Measurements from ENCODE around the gene PANK4. TPM values are rescaled to one million over a fixed set of nuclear protein-coding genes. Genes with fewer than 3 reads are reported as not detected.

PANK4 gene
- total and polyA plus RNA-seq, 3 donors from 2014 or later, result 23.2 to 84.7 (median 65.9) TPM

DNA sequence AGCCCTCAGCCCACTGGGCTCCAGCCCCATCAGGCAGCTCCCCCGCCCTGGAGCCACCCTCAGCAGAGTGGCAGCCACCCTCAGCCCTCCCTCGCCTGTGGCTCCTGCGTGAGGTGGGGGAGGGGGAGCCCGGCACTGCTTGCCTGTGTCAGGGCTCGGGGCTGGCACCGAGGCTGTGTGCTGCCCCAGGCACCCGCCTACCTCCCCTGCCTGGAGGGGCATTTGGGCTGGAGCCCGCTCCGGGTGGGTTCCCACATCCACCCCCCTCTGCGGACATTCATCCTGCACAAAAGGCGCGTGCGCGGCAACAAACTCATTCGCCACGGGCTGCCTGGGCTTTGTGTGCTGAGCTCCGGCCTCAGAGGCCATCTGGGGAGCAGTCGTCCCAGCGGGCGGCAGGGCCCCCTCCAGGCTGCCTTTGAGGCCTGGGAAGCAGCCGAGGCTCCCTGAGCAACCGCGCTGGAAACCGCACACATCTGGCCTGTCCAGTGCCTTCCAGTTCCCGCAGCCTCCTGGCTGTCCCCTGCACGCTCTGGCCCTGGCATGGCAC lies 17.2 kb upstream of the PANK4 start:
- 35 to 57% methylated on average over 4 to 21 of the region's 26 CpGs for WGBS, 2 donors
- no peak for DNase-seq

DNA sequence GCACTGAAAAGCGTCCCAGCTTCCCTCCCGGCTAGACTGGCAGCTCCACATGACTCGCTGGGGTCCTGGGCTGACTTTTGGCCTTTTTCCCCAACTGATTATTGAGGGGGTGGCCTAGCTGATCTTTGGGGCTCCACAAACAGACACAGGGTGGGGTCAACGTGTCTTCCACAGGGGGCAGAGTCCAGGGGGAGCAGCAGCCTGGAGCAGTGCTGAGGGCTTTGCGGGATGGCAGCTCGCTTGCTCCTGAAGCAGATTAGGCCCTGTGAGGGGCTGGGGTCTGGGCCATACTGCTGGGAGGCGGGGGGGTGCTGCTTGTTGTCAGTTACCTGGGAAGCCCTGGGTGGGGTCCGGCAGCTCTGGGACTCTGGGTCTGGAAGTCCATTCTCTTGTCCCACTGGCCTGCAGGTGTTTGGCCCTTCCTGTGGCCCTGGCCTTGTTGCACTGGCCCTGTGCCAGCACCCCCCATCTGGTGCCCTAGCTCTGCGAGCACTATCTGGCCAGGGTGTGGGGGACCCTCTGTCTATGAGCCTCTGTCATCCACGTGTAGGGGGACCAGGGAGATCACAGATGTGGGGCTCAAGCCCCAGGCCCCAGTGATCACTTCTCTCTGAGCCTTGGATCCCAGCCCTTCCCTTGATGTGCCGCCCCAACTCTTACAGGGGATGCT lies 16.0 kb upstream of the PANK4 start:
- TF ChIP-seq, protein P1, sequence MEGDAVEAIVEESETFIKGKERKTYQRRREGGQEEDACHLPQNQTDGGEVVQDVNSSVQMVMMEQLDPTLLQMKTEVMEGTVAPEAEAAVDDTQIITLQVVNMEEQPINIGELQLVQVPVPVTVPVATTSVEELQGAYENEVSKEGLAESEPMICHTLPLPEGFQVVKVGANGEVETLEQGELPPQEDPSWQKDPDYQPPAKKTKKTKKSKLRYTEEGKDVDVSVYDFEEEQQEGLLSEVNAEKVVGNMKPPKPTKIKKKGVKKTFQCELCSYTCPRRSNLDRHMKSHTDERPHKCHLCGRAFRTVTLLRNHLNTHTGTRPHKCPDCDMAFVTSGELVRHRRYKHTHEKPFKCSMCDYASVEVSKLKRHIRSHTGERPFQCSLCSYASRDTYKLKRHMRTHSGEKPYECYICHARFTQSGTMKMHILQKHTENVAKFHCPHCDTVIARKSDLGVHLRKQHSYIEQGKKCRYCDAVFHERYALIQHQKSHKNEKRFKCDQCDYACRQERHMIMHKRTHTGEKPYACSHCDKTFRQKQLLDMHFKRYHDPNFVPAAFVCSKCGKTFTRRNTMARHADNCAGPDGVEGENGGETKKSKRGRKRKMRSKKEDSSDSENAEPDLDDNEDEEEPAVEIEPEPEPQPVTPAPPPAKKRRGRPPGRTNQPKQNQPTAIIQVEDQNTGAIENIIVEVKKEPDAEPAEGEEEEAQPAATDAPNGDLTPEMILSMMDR (IDR thresholded peaks at IDR 0.05), result no peak
- no peak for TF ChIP-seq POLR2A (IDR thresholded peaks at IDR 0.05)
- Histone ChIP-seq H3K4me3 (no peak overlapping the region), H3K36me3 (ENCODE audit: low read depth, missing control alignments) (no peaks in the 10 kb centered on the region), H3K27me3 (no peaks in the 10 kb centered on the region), H3K4me1 (peaks cover 42% of the 10 kb centered on the region), H3K27ac (no peak overlapping the region), H3K9me3 (no peaks in the 10 kb centered on the region)
- 81 to 92% methylated on average over 6 to 11 of the region's 11 CpGs for WGBS, 2 donors
- DNase-seq, result no peak
- intact Hi-C loops (cut with DNase I; ENCODE audit: low total_unique reads), result no loop called here

More for the DNA sequence above, 17.2 kb upstream of the PANK4 start:
- no peak overlapping the region for H3K27ac ChIP-seq
- no peaks in the 10 kb centered on the region for H3K9me3 ChIP-seq
- H3K4me1 ChIP-seq, result peaks cover 53% of the 10 kb centered on the region
- intact Hi-C loops (cut with DNase I; ENCODE audit: low total_unique reads), result no loop called here
- H3K4me3 ChIP-seq, result no peak overlapping the region
- TF ChIP-seq, protein P1 (IDR thresholded peaks at IDR 0.05), result no peak
- TF ChIP-seq POLR2A (IDR thresholded peaks at IDR 0.05), result no peak
- H3K27me3 ChIP-seq, result no peaks in the 10 kb centered on the region
- no peaks in the 10 kb centered on the region for H3K36me3 ChIP-seq (ENCODE audit: low read depth, missing control alignments)

DNA sequence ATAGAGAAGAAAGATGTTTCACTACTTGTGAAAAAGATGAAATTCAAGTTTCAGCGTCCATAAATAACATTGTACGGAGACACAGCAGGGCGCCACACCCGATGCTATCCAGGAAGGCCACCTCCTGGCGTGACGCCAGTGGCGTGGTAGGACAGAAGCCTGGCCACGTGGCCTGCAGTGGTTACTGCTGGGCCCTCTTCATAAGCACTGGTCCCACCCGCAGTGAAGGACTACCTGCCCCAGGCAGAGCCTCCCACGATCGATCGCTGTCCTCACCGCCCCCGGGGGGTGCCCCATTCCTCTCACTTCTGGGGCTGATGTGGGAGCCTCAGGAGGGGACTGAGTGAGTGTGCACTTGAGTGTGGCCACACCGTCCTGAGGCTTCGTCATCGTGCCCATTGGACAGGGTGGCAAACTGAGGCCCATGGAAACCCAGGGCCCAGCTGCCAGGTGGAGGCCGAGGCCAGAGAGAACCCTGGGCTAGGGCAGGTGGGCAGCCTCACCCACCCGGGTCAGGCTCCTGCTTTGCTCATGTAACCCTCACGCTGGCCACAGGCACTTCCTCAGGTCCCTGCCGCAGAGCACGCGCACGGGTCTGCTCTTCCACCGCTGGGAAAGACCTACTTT lies 15.3 kb upstream of the PANK4 start:
- Histone ChIP-seq H3K27me3 (no peaks in the 10 kb centered on the region), H3K27ac (no peak overlapping the region), H3K4me1 (peaks cover 36% of the 10 kb centered on the region), H3K9me3 (no peaks in the 10 kb centered on the region), H3K36me3 (ENCODE audit: low read depth, missing control alignments) (no peaks in the 10 kb centered on the region), H3K4me3 (no peak overlapping the region)
- intact Hi-C loops (cut with DNase I; ENCODE audit: low total_unique reads), result no loop called here
- no peak for DNase-seq
- 73 to 84% methylated on average over 17 to 25 of the region's 25 CpGs for WGBS, 2 donors
- TF ChIP-seq, protein P1 (IDR thresholded peaks at IDR 0.05), result no peak
- no peak for TF ChIP-seq POLR2A (IDR thresholded peaks at IDR 0.05)

DNA sequence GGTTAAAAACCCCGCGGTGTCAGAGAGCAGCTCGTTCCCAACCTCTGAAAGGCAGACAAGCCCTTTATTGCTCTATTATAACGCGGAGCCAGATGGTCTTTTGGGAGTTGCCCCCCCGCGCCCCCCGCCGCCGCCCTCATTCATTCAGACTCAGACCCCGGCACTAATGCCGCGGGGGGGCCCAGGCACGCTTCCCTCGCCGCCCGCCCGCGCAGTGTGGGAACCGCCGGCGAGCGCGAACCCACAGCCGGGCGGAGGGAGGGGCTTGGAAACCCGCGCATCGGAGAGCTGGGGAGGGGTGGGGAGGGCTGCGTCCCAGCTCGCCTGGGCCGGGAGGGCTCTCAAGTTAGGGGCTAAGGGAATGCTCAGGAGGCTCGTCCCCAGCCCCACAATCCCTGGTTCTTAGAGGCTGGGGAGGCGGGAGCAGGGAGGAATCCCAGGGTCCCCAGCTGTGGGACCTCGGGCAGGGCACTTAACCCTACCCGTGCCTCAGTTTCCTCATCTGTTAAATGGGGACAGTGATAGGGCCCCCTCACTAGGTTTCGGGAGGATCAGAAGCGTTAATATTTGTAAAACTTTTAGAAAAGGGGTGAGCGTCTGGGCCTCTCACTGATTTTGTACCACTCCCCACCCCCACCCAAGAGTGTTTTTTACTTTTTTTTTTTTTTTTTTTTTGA lies 14.6 kb upstream of the PANK4 start:
- intact Hi-C loops (cut with DNase I; ENCODE audit: low total_unique reads), result no loop called here
- peaks cover 29% of the 10 kb centered on the region for H3K4me1 ChIP-seq
- 10 to 43% methylated on average over 6 to 38 of the region's 39 CpGs for WGBS, 2 donors

More for the DNA sequence above, 14.6 kb upstream of the PANK4 start:
- no peak for DNase-seq
- TF ChIP-seq, protein P1 (IDR thresholded peaks at IDR 0.05), result no peak
- no peak for TF ChIP-seq POLR2A (IDR thresholded peaks at IDR 0.05)
- Histone ChIP-seq H3K36me3 (ENCODE audit: low read depth, missing control alignments) (no peaks in the 10 kb centered on the region), H3K27me3 (no peaks in the 10 kb centered on the region), H3K9me3 (no peaks in the 10 kb centered on the region), H3K27ac (no peak overlapping the region), H3K4me3 (peak overlapping the region in 1 of 2 donors; percentile 13)

Data from testis (tissue), 3 donors.